GM18499 (cell line): Measurements from ENCODE around the gene TMEM132C.

ENCODE experiments used
- ATAC-seq: cut with Tn5 transposase; IDR thresholded peaks from one replicate; pipeline ENCODE4 v1.9.1; 2021; ENCODE audit warnings: moderate number of reproducible peaks; ENCODE audit not compliant: insufficient read depth, unreplicated experiment

Gene TMEM132C

DNA sequence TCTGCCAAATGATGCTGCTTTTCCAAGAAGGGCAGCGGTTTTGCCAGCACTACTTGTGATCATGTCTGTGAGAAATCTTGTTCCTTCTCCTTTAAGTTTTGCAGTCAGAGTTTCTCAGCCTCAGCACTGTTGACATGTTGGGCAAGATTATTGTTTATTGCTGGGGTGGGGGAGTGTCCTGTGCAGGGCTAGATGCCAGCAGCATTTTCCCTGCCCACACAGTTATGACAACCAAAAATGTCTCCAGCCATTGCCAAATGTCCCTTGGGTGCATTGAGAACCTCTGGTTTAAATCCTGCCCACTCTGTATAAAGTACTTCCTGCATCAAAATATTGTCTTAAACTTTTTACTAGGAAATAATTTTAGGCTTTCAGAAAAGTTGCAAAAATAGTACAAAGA lies 20.0 kb downstream of the TMEM132C start:
- ATAC-seq = no peak

DNA sequence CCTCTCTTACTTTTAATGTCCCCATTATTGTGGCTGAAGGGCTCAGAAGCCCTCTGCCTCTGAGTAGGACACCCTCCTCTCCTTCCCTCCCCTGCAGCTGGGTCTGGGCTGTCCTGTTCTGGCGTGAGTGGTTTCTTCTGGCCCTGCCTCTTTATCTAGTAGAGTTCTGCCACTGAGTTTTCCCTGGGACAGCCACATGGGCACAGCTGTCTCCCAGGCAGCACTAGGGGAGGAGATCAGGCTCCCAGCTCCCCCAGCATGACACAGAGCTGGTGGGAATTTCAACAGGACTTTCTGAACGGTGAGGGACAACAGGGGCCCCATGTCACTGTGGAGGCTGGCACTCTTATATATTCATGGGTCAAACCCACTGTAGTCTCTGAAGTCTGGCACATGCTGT lies 21.4 kb downstream of the TMEM132C start:
- ATAC-seq = no peak

DNA sequence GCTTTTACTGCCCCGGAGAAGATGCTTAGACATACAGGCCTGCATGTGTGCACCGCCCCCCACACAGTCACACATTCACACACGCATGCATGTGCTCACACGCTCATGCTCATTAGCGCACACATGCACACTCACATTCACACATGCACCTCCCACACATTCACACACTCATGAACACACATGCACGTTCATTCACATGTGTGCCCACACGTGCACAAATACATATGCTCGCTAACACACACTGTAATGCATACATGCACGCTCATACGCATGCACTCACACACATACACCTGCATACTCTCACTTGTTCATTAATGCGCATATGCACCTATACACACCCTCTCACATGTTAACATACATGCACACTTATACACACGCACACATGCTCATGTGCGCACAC lies 21.9 kb downstream of the TMEM132C start:
- no peak for ATAC-seq

DNA sequence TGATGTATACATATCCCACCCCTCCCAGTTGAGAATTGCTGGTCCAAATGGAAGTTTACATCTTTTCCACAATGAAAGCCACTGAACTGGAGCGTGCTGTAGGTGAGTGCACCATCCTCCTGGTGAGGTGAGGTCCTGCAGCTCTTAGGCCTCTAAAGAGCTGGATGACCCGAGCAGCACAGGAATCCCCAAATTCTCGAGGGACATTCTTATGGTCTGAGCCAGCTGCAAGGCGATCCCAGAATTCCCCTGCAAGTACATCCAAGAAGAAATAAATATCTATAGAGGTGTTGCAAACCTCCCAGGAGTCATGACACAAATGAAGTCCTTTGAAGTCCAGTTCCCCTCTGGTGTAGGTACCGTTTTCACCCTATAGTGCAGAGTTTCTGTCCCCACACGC lies 24.0 kb downstream of the TMEM132C start:
- no peak for ATAC-seq

DNA sequence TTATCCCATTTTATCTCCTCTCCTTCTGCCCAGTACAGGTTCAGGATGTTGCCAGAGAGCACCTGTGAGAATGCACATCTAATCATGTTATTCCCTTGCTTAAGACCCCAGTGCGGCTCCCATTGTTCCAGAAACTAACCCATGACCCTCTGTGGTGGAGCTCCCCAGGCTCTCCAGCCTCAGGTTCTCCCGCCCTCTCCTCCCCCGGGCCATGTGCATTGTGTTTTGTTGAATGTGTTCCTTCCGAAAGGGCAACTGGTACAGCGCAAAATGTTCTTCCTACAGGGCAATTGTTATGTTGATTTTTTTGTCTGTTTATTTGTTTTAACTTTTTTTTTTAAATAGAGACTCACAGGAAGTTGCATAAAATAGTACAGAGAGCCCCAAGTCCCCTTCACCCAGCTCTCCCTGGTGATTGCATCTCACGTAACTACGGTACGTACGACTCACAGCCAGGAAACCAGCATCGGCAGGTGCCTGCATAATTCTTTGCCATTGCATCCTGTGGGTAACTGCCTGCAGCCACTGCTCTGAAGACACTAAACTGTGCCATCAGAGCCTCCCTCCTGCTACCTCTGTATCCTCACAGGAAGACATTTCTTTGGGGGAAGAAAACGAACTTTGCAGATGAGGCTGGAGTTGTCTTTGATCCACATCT lies 31.2 kb downstream of the TMEM132C start:
- no peak for ATAC-seq

DNA sequence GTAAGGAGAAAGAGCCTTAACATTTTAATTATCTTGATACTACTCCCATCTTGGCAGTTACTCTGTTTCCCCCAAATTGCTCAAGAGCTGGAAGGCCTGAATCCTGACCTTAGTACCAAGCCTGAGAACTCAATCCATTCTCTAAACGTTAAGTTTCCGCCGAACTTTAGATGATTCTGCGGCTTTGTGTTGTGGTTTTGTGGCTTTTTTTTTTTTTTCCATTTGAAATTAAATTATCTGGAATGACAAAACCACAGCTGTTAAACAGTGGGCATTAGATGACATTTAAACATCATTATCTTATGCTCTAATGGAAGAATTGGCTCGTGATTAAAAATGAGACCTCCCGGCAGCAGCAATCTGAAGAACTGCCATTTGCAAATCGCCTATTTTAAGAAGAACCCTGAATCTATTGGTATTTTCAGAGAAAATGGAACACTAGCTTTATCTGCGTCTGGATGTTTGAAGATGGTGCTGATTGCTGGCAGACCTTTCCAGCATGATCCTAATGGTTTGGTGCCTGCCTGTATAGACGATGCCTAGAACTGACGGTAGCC lies 38.4 kb downstream of the TMEM132C start:
- ATAC-seq = no peak

DNA sequence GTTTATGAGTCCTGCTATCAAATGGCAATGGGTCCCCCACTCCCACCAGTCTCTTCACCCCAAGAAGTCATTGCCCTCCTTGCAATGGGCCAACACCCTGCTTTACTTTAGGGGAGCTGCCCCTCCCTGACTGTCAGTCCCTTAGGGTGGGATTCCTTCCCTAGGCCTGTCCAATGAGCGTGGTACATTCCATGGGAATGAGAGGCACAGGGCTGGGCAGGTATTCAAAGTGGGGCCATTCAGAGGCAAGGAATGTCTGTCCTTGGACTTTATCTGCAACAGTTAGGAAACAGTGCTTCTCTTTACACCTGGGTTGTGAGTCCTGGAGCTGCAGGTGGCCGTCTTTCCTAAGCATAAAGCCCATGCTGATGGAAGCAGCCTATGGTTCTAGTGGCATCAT lies 40.8 kb downstream of the TMEM132C start:
- ATAC-seq = no peak

DNA sequence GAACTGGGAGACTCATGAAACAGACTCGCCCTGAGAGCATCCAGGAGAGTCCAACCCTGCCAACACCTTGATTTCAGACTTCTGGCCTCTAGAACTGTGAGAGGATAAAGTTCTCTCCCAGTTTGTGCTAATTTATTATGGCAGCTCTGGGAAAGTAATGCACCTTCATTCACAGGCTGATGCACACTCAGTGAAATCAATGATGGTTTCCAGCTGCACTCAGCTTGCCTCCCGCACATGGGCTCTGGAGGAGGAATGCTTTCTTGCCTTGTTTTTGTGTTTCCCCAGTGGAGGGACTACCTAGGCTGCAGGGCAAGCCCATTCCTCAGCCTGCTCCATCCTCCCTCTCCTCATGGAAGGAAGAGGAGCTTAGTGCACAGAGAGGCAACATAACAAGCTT lies 45.7 kb downstream of the TMEM132C start:
- ATAC-seq = no peak

DNA sequence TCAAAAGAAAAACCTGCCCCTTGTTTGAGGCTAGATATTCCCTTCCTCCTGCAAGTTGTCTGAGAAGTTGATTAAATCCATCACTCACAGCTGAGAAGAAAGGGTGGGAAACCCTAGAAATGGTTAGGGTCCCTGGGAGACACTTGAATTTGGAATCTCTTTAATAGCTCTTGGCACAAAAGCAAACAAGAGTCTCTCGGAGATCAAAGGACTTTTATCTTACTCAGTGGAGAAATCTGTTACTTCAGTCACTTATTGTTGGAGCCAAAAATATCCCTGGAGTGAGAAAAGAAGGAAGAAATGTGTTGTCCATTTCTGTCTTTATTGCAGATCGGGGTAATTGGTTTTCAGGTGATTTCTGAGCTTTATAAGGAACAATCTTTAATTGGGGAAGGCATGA lies 47.0 kb downstream of the TMEM132C start:
- ATAC-seq = no peak

DNA sequence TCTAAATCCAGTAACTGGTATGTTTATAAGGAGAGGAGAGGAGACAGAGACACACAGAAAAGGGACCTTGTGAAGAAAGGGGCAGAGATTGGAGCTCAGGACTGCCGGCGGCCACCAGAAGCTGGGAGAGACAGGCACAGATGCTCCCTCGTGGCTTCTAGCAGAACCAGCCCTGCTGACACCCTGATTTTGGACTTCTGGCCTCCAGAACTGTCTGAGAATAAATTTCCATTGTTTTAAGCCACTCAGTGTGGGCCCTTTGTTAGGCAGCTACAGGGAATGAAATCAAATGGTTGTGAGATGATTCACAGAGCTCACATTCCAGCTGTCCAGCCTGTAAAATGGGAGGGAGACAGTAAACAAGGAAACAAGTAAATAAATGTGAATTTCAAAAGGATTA lies 47.6 kb downstream of the TMEM132C start:
- no peak for ATAC-seq

DNA sequence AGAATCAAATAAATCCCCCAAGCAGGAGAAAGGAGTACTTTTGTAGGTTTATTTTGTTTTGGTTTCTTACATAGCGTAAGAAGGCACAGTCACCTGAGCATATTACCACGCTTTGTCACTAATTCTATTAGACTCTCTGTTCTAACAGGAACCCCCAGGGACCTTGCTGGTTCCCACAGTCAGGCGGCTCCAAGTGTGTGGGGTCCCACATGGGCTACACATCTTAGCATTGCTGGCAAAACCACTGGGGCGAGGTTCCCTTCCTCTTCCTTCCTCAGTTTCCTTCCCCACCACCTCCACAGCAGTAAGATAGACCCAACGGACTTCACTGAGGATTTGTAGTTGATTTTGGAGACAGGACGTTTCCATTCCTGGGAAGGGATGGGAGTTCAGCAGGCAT lies 49.1 kb downstream of the TMEM132C start:
- ATAC-seq = no peak

DNA sequence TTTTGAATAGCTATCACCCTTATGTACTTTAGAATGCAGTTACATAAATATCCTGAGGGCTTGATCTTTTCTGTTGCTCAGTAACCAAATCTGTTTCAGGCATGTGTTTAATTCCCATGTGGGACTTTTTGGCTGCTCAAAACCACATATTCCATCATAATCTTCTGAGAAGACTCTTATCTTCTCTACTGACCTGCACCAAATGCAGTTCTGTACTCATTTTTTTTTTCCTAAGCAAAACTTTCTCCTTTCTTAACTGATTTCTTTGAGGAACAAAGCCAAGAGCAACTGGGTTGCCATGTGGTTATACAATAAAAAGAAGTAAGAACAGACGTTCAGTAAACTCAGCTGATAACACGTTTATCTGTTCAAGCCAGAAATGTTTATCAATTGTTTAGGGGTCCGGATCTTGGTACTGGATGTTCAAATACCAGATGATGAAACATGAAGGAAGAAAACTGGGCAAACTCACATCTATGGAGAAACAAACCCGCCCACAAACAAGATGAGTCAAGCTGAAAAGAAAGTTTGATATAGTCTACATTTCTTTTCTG lies 50.1 kb downstream of the TMEM132C start:
- ATAC-seq = no peak

DNA sequence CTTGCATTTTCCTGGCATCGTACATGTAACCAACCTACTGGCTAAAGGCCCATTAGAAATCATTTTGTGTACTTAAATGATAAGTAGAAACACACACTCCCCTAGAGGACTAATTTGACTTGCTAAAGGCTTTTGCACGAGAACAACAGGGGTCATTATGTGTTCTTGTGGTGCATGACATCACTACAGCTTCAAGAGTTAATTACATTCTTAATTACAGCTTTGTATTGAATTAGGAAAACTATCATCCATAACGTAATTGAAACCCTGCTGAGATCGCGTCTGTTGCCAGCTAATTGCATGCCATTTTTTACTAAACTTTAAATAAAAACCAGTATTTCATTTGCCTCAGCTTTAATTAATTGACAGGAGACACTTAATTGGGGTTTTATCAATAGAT lies 51.4 kb downstream of the TMEM132C start:
- no peak for ATAC-seq

DNA sequence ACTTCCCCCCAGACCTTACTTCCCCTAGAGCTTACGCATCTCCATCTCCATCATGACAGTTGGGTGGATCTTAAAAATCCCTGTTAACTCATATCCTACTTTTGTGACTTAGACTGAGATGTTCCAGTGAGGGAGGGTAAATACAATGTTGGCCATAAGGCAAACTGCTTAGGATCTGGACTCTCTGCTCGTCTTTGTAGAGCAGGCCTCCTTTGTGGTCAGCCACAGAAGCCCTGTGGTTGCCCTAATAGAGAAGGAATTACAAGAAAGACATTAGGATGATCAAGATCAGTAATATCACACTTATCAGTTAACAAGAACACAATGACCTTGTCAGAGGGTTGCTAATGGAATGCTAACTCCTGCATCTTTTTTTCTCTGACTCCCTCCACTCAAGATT lies 52.0 kb downstream of the TMEM132C start:
- no peak for ATAC-seq

DNA sequence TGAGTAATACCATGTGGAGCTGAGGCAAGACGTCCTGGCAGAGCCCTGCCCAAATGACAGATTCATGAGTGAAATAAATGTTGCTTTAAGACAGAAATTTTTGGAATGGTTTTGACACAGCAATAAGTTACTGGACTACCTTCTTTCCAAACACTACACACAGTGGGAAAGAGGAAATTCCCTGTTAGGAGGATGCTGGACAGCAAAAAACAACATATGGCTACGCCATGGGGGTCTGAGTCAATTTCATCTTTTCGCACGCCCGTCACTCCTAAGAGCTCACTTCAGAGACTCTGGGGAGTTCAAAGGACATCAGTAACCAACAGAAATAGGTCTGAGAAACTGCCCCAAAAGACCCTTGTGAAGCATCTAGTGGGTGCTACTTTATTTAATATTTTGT lies 55.4 kb downstream of the TMEM132C start:
- ATAC-seq = no peak

DNA sequence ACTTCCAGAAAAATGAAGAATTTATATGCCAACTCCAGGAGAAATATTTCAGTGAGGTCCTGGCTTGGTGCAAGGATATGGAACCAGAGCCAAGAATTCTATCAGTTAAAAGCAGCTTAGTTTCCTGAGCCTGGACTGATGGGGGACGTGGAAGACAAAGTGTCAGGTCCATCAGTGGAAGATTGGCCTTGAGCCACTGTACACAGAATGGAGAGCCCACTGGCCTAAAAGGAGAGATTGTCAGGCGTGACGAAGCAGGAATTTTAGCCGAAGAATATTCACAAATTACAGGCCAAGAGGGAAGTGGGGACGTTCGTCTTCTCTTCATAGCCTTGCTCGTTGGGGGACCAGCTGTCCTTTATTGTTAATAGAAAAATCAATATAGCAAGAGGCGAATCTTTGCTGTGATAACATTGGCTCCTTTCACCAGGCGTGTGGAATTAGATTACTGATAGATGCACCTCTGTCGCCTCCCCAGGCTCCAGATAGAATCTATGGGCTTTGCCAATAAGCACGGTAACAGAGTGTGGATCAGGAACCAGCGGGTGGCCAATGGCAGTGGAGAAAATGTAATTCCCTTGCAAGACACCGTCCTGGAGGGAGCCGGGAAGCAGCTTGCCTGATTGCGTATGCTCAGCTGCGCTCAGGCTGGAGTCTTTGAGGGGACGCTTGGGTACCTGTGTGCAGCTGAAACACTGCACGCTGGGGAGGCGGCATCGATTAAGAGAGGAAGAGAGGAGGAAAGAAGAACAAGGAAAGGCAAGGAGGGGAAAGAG lies 56.4 kb downstream of the TMEM132C start:
- ATAC-seq = no peak

DNA sequence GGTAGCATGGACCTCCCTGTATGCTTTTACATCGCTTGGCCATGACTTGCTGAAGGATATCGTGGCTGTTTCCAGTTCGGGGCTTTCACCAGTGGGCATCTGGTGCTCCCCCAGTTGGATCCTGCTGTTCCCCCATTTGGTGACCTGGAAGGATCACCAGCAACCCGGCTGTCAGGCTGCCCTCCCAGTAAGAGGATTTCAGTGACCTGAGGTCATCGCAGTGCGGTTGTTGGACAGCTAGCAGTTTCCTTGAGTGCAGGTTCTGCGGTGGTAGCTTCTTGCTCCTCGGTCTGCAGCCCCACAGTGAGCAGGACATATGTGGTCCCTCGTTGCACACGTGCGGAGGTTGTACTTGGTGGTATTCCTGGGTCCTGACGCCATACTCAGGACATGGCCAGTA lies 58.7 kb downstream of the TMEM132C start:
- no peak for ATAC-seq

DNA sequence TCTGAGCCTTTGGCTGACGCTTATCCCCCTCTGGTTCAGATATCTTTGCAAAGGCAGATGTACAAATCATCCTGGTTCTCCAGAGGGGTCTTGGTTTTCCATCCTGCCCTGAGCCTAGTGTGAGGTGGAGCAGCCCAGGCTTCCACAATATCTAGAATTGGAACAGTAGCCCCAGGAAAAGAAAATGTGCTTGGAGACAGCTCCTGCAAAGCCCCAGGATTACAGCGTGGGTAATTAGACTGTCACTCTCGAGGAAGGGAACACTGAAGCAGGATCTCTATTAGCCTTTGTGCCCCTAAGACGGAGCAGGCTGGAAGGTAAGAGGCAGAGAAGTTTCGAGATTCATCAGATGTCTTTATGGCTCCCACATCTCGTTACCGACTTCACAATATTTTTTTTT lies 59.4 kb downstream of the TMEM132C start:
- ATAC-seq = no peak

DNA sequence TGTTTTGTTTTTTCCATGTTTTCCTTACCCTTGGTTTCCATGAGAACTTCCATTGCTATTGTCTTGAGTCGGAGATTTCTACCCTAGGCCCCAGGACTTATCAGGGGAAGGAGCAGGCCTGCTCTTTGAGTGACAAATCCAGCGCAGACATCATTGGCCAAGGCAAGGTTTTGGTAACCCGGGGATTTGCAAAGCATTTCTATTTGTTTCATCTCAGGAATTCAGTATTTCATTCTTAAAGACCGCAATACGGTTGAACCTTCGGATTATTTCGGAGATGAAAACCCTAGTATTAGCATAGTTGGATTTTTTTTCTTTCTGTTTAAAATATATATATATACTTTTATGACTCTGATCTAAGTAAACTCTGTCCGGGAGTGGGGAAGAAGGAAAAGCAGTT lies 62.0 kb downstream of the TMEM132C start:
- no peak for ATAC-seq

DNA sequence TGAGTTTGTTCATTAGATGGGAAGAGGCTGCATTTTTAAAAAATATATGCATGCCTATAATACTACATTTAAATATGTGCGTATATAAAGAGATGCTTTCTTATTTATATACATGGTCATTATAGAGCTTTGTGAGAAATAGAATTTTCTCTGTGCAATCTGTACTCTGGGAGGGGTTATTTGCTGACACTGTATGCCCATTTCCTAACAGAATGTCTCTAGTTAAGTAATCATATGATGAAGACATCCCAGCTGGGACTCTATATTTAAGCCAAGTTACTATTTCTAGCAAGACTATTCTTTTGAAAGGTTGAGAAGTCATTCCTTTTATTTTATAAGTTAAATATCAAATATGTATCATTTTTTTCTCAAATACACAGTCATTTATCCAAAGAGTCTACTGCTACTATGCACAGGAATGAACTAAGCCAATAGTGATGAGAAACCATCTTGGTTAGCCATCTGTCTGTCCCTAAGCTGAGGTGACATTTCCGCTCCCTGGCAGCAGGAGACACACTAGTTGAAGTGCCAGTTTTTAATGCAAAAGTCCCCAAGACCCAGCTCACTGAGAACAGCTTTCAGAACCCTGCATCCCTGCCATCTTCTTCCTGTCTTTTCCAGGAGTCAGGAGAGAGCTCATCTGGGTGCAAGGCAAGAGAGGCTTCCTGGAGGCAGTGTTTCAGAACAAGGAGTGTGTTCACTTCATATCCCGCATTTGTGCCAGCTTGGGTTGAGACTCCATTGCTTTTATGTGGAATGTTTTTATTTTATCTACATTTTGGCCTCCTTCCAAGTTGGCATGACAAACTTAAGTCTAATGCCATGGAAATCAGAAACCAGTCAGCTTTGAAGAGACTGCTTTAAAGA lies 69.5 kb downstream of the TMEM132C start:
- no peak for ATAC-seq

DNA sequence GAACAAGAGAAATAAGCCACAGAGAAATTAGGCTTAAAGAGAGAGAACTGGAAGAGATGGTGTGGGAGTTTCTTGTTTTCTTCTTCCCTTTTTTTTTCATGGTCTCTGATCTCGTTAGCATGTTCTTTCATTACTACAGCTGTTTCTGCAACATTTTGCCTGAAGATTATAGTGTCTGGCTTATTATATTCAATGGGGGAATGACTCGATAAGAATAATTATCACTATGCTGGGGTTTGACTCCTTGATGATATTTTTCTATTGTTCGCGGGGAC lies 70.0 kb downstream of the TMEM132C start:
- no peak for ATAC-seq
